IPS DF 6.9 (cell line): ENCODE results near the gene CBFB.
A peak's percentile ranks its signal among the peaks of the same experiment; 100 is the strongest.

Experiments
- DNase-seq: peaks from one replicate; pipeline ENCODE4 v3.0.0-alpha.2; 2013; ENCODE audit warnings: low read depth, low spot score
- H3K27ac ChIP-seq: one replicate; pipeline ENCODE4 v1.5.1; 2013; ENCODE audit warnings: low read length, control low read depth
- H3K27me3 ChIP-seq: 2 replicates; pipeline ENCODE4 v1.6.1; 2013; ENCODE audit warnings: mild to moderate bottlenecking, low read length; ENCODE audit not compliant: control insufficient read depth, insufficient read depth
- H3K36me3 ChIP-seq: 2 replicates; pipeline ENCODE4 v1.6.1; 2013; ENCODE audit warnings: low read length; ENCODE audit not compliant: control insufficient read depth, insufficient read depth
- H3K4me1 ChIP-seq: 2 replicates; pipeline ENCODE4 v1.6.1; 2013; ENCODE audit warnings: low read length; ENCODE audit not compliant: control insufficient read depth, insufficient read depth
- H3K4me3 ChIP-seq: 2 replicates; pipeline ENCODE4 v1.5.1; 2013; ENCODE audit warnings: mild to moderate bottlenecking, low read length
- H3K9me3 ChIP-seq: 2 replicates; pipeline ENCODE4 v1.6.1; 2013; ENCODE audit warnings: low read length, inconsistent platforms; ENCODE audit not compliant: control insufficient read depth, insufficient read depth
- WGBS: extraction: QIAGEN DNeasy Blood & Tissue Kit; methylation state at CpG from one replicate; pipeline ENCODE4 v1.1.7; 2013; ENCODE audit warnings: mixed read lengths, missing lambda C conversion rate; ENCODE audit not compliant: insufficient read length, insufficient coverage; 5-methylcytosine and 5-hydroxymethylcytosine counted together

The CBFB gene

GRCh38 chr16:67027046-67027445 lies 1.9 kb upstream of the CBFB start:
- no peak overlapping the region for H3K27ac ChIP-seq
- DNase-seq: no peak
- WGBS: no CpG with 5 or more reads among the region's 6 CpGs
- no peaks in the 10 kb centered on the region for H3K27me3 ChIP-seq
- H3K36me3 ChIP-seq: no peaks in the 10 kb centered on the region
- no peak overlapping the region for H3K4me3 ChIP-seq
- H3K4me1 ChIP-seq: no peaks in the 10 kb centered on the region
- H3K9me3 ChIP-seq: no peaks in the 10 kb centered on the region

DNA sequence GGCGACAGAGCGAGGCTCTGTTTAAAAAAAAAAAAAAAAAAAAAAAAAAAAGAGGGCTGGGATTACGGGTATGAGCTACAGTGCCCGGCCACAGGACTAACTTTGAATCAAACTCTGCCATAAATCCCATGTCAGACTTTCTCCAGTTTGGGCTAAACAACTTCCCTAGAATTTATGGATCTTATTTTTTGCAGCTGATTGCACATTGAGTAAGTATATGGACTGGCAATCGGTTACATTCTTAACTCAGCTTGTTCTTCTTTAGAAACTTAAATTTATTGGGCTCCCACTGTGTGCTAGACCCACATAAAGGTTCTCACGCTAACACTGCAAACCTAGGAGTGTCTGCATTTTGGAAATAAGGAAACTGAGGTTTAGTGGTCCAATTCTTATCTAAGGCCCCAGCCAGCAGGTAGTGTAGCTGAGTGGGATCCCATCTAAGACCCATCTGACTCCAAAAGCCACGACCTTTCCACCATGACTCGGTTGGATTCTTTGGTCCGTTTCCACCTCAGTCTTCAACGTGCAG lies 718 bp upstream of the CBFB start:
- Histone ChIP-seq H3K36me3 (no peaks in the 10 kb centered on the region), H3K9me3 (no peaks in the 10 kb centered on the region), H3K4me1 (no peaks in the 10 kb centered on the region), H3K27ac (no peak overlapping the region), H3K4me3 (peak overlapping the region; percentile 91; the same call in 1 of the 2 replicates), H3K27me3 (no peaks in the 10 kb centered on the region)
- no CpG with 5 or more reads among the region's 10 CpGs for WGBS
- no peak for DNase-seq

DNA sequence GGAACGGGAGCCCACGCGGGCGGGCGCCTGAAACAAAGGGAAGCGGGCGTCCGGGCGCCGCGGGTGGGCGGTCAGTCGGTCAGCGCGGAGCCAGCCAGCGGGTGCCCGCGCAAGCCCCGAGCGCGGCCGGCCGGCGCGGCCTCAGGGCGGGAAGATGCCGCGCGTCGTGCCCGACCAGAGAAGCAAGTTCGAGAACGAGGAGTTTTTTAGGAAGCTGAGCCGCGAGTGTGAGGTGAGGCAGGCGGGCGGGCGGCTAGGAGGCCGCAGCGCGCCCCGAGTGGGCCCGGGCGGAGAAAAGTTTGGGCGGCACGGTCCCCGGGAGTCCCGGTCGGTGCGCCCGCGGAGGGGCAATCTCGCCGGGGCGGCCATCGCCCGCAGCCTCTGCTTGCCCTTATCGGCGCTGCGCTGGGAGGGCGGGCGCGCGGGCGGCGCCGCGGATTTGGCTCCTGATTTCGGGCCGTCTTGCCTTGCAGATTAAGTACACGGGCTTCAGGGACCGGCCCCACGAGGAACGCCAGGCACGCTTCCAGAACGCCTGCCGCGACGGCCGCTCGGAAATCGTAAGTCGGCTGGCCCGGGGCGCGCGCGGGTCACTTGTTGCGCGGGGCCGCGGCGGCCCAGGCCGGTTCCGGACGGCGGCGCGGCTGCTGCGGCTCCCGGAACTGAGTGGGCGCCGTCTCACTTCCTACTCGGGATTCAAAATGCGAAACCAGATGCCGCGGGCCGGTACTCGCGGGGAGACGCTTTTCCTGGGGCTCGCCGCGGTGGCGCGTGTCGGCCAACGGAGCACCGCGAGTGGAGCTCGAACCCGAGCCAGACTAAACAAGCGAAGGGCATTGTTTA lies 526 bp downstream of the CBFB start:
- no peaks in the 10 kb centered on the region for H3K27me3 ChIP-seq
- H3K36me3 ChIP-seq: no peaks in the 10 kb centered on the region
- WGBS: no CpG with 5 or more reads among the region's 123 CpGs
- no peaks in the 10 kb centered on the region for H3K9me3 ChIP-seq
- no peak for DNase-seq
- H3K27ac ChIP-seq: no peak overlapping the region
- H3K4me3 ChIP-seq: peak overlapping the region; percentile 91
- H3K4me1 ChIP-seq: no peaks in the 10 kb centered on the region

DNA sequence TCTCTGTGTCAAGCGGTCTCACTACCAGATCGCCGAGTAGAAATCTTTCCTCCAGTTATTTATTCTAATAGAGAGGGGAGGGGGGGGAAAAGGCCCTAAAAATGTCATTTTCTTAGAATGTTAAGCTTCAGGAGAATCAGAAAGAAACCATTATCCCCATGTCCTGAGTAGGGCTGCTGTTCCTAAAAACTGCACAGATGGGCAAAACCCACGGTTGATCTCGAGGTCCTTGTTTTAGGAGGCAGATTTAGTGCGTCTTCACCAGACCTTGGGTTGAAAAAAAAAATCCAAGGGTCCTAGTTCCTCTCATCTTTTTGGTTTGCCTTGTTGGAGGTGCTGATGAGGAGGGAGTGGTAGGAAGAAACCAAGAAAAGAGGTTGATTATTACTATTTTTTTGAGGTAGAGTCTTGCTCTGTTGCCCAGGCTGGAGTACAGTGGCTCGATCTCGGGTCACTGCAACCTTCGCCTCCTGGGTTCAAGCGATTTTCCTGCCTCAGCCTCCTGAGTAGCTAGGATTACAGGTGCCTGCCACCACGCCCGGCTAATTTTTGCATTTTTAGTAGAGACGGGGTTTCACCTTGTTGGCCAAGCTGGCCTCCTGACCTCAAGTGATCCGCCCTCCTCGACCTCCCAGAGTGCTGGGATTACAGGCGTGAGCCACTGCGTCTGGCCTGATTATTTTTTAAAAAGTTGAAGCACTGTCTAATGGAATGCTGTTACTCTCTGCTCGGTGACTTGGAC lies 1.4 kb downstream of the CBFB start:
- peak overlapping the region; percentile 91; the same call in 1 of the 2 replicates for H3K4me3 ChIP-seq
- H3K9me3 ChIP-seq: no peaks in the 10 kb centered on the region
- no peaks in the 10 kb centered on the region for H3K4me1 ChIP-seq
- no peak overlapping the region for H3K27ac ChIP-seq
- no peaks in the 10 kb centered on the region for H3K27me3 ChIP-seq
- H3K36me3 ChIP-seq: no peaks in the 10 kb centered on the region
- WGBS: no CpG with 5 or more reads among the region's 18 CpGs
- DNase-seq: no peak

GRCh38 chr16:67034487-67034886 lies 5.5 kb downstream of the CBFB start:
- Histone ChIP-seq H3K27ac (no peak overlapping the region), H3K4me3 (no peak overlapping the region), H3K36me3 (no peaks in the 10 kb centered on the region), H3K27me3 (no peaks in the 10 kb centered on the region), H3K9me3 (no peaks in the 10 kb centered on the region), H3K4me1 (no peaks in the 10 kb centered on the region)
- DNase-seq: no peak
- no CpG with 5 or more reads among the region's 4 CpGs for WGBS

GRCh38 chr16:67035364-67035763 lies 6.4 kb downstream of the CBFB start:
- no peaks in the 10 kb centered on the region for H3K9me3 ChIP-seq
- DNase-seq: no peak
- H3K27me3 ChIP-seq: no peaks in the 10 kb centered on the region
- H3K27ac ChIP-seq: no peak overlapping the region
- WGBS: no CpG with 5 or more reads among the region's 1 CpG
- H3K4me1 ChIP-seq: no peaks in the 10 kb centered on the region
- H3K4me3 ChIP-seq: no peak overlapping the region
- H3K36me3 ChIP-seq: no peaks in the 10 kb centered on the region

DNA sequence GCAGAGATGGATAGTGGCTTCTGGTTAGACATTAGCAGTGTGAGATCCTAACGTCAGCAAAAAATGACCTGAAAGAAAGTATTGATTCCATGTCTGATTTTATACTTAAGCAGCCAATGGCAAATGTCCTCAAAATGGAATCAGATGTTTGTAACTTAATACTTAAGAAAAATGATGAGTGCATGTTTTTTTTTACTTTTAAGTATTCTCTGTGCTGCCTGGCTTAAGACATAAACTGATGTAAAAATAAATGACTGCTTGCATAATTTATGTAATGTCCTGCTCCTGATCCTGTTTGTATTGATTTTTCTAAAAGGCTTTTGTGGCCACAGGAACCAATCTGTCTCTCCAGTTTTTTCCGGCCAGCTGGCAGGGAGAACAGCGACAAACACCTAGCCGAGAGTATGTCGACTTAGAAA lies 7.4 kb downstream of the CBFB start:
- Histone ChIP-seq H3K4me1 (no peaks in the 10 kb centered on the region), H3K27ac (no peak overlapping the region), H3K27me3 (no peaks in the 10 kb centered on the region), H3K36me3 (no peaks in the 10 kb centered on the region), H3K4me3 (no peak overlapping the region), H3K9me3 (no peaks in the 10 kb centered on the region)
- DNase-seq: no peak
- WGBS: no CpG with 5 or more reads among the region's 5 CpGs

DNA sequence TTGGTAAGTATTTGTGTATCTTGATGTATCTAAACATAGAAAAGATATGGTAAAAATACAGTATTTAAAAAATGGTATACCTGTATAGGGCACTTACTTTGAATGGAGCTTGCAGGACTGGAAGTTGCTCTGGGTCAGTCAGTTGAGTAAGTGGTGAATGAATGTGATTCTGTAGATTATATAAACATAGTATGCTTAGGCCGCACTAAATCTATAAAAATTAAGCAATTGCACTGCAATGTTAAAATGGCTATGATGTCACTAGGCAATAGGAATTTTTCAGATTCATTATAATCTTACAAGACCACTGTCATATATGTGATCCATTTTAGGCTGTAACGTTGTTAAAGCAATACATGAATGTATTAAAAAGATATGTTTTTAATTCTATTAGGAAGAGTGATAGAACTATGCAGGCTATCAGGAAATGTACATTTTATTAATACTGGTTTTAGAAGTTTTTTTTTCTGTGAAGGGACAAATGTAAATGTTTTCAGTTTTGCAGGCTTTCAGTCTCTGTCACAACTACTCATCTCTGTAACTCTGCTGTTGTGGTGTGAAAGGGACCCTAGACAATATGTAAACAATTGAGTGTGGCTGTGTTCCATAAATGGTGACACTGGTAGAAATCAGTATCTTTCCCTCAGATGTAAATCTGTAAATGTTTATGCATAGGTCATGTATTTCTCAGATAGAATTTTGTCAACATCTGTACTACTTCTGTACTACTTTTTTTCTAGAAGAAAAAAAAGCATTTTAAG lies 10.5 kb downstream of the CBFB start:
- no peak overlapping the region for H3K4me3 ChIP-seq
- no peaks in the 10 kb centered on the region for H3K4me1 ChIP-seq
- H3K27me3 ChIP-seq: no peaks in the 10 kb centered on the region
- H3K9me3 ChIP-seq: no peaks in the 10 kb centered on the region
- H3K27ac ChIP-seq: no peak overlapping the region
- WGBS: 100% methylated on average over 1 of the region's 2 CpGs
- no peak for DNase-seq
- no peaks in the 10 kb centered on the region for H3K36me3 ChIP-seq

GRCh38 chr16:67040166-67040565 lies 11.2 kb downstream of the CBFB start:
- H3K4me1 ChIP-seq: no peaks in the 10 kb centered on the region
- no peaks in the 10 kb centered on the region for H3K9me3 ChIP-seq
- no peaks in the 10 kb centered on the region for H3K36me3 ChIP-seq
- H3K27me3 ChIP-seq: no peaks in the 10 kb centered on the region
- no CpG with 5 or more reads among the region's 2 CpGs for WGBS
- no peak overlapping the region for H3K27ac ChIP-seq
- no peak overlapping the region for H3K4me3 ChIP-seq
- DNase-seq: no peak

- no CpG with 5 or more reads among the region's 2 CpGs for WGBS
- no peaks in the 10 kb centered on the region for H3K4me1 ChIP-seq
- no peaks in the 10 kb centered on the region for H3K36me3 ChIP-seq
- no peak for DNase-seq
- no peak overlapping the region for H3K4me3 ChIP-seq
- H3K9me3 ChIP-seq: no peaks in the 10 kb centered on the region
- H3K27me3 ChIP-seq: no peaks in the 10 kb centered on the region
- H3K27ac ChIP-seq: no peak overlapping the region
These were observed 12.0 kb downstream of the CBFB start for GRCh38 chr16:67040906-67041305.
